HG02610 (cell line): Measurements from ENCODE around the gene PSME3.
"Not testable (repeated sequence)": the region's sequence is repeated elsewhere in the genome, so short reads cannot be mapped to it uniquely, and the experiment has no call there.

ENCODE experiments used
- ATAC-seq: cut with Tn5 transposase; IDR thresholded peaks from one replicate; pipeline ENCODE4 v1.9.1; 2021; ENCODE audit warnings: mild to moderate bottlenecking, moderate library complexity; ENCODE audit not compliant: unreplicated experiment

PSME3 gene

DNA sequence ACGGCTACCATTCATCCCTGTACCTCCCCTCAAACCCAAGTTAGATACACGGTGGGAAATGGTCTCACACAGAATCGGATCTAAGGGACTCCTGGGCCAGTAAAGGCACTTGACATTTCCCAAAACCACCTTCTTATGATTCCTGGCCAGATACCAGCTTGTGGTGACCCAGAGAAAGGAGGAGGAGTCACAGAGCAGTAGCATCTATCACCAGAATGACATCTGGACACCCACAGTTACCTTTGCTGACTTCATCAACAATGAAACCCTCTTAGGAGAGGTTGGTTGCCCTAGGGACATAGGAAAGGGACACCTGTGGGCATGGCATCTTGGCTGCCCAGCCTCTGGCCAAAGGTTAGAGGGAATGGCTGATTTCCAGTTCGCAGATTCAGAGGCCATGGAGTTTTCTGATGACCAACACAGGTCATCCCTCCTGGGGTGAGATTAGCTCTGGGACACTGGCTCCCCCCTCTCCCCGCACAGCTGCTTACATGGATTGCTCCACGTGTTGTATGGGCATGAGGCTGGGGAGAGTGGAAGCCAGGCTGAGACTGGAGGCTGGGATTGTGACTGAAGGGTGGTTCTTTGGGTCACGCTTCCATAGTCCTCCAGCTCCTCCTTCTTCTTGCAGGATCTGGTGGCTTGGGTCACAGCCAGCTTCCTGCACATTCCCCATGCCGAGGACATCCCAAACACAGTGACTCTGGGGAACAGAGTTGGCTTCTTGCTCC is 16.4 kb downstream of the PSME3 start:
- no peak for ATAC-seq

DNA sequence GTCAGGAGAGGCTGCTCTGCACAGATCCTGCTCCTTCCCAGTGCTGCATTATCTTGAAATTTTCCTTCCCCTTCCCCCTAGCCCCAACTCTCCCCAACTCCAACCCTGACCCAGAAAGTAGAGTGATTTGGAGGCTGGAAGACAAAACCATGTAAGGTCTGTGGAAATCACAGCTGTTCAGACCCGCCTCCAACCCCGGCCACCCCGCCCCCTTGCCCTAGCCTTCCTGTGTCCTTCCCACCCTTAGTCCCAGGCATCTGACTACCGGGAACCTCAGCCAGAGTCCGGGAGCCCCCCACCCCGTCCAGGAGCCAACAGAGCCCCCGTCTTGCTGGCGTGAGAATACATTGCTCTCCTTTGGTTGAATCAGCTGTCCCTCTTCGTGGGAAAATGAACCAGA is 17.8 kb downstream of the PSME3 start, which contains the start of gene AOC3:
AOC3 (plus strand) TSS at position 246 of the 400 bp plus-strand sequence; CDS start at position 391, 145 bp downstream.
- ATAC-seq = no peak

DNA sequence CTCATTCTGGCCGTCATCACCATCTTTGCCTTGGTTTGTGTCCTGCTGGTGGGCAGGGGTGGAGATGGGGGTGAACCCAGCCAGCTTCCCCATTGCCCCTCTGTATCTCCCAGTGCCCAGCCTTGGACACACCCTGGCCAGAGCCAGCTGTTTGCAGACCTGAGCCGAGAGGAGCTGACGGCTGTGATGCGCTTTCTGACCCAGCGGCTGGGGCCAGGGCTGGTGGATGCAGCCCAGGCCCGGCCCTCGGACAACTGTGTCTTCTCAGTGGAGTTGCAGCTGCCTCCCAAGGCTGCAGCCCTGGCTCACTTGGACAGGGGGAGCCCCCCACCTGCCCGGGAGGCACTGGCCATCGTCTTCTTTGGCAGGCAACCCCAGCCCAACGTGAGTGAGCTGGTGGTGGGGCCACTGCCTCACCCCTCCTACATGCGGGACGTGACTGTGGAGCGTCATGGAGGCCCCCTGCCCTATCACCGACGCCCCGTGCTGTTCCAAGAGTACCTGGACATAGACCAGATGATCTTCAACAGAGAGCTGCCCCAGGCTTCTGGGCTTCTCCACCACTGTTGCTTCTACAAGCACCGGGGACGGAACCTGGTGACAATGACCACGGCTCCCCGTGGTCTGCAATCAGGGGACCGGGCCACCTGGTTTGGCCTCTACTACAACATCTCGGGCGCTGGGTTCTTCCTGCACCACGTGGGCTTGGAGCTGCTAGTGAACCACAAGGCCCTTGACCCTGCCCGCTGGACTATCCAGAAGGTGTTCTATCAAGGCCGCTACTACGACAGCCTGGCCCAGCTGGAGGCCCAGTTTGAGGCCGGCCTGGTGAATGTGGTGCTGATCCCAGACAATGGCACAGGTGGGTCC is 18.4 kb downstream of the PSME3 start:
- ATAC-seq = not testable (repeated sequence)

DNA sequence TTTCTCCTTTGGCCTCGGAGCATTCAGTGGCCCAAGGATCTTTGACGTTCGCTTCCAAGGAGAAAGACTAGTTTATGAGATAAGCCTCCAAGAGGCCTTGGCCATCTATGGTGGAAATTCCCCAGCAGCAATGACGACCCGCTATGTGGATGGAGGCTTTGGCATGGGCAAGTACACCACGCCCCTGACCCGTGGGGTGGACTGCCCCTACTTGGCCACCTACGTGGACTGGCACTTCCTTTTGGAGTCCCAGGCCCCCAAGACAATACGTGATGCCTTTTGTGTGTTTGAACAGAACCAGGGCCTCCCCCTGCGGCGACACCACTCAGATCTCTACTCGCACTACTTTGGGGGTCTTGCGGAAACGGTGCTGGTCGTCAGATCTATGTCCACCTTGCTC is 19.2 kb downstream of the PSME3 start:
- no peak for ATAC-seq

DNA sequence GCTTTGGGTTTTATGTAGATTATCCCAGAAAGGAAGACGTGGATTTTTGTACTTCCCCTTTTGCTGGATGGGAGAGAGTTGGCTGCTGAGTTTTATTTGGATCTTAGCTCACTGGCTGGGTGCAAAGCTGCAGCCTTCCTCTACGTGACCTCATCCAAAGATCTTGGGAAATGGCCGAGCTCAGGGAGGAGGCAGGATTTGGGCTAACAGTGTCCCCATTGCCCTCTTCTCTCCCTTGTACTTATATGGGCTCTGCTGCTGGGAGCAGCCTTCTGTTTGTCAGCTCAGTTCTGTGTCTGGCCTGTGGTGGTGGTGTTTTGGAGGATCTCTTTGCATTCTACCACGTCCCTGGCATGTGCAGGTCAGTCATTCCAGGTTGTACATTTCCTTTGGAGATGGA is 19.8 kb downstream of the PSME3 start:
- ATAC-seq = no peak

DNA sequence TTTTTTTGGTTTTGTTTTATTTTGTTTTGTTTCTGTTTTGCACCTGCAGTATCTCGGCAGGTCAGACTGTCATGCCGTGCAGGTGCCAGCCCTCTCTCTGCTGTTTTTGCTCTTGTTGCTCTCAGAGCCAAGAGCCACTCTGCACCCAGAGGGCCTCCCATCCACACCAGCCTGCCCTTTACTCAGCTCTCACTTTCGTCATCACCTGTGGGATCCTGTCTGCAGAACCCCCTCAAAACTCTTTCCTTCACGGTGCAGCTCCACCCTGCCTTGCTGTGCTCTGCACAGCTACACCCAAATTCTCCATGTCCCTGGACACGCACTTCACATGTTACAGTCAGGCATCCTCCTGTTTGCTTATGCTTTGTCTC is 20.4 kb downstream of the PSME3 start:
- ATAC-seq = no peak

DNA sequence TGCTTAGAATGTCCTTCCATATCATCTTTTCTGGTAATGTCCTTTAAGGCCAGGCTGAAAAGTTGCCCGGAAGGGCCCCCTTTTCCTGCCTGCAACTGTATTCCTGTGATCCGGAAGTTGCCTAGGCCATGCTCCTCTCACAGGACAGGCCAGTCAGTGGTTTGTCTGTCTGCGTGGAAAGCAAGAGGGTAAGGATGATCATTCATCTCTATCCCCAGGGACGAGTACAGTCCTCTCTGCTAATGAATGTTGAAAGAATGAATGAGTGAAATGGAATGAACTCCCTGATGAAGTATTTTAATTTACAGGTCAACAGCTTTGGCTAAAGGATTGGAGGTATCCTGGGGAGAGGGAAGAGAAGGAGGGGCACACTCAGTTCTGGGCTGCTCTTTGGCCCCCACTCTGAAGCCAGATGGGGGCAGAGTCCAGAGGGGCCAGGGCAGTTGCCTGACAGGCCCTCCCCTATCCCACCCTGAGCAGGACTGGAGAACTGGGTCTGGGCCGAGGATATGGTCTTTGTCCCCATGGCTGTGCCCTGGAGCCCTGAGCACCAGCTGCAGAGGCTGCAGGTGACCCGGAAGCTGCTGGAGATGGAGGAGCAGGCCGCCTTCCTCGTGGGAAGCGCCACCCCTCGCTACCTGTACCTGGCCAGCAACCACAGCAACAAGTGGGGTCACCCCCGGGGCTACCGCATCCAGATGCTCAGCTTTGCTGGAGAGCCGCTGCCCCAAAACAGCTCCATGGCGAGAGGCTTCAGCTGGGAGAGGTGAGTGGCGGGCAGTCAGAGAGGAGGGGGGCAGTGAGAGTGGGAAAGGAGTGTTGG is 21.0 kb downstream of the PSME3 start:
- no peak for ATAC-seq

DNA sequence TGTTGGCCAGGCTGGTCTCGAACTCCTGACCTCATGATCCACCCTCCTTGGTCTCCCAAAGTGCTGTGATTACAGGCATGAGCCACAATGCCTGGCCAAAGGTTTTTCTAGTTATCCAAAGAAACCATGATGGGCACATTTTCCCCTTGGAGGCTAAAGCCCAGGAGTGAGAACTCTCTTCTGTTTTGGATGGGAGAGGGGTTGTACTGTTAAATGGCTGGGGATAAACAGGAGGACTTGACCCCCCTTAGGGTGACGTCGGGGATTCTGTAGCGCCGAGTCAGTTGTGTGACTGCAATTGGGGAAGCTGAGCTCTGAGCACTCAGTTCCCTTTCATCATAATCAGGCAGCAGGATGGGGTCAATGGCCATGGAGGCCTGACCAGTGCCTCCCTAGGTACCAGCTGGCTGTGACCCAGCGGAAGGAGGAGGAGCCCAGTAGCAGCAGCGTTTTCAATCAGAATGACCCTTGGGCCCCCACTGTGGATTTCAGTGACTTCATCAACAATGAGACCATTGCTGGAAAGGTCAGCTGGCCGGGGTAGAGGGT is 21.9 kb downstream of the PSME3 start:
- ATAC-seq = no peak

DNA sequence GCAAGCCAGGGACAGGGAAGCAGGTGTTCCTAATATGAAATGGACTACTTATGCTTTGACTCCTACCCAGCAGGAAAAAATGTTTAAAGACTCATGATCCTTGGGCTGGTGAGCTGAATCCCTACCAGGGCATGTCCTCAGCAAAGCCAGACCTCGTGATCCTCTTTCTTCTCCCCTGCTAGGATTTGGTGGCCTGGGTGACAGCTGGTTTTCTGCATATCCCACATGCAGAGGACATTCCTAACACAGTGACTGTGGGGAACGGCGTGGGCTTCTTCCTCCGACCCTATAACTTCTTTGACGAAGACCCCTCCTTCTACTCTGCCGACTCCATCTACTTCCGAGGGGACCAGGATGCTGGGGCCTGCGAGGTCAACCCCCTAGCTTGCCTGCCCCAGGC is 22.9 kb downstream of the PSME3 start:
- ATAC-seq = not testable (repeated sequence)

DNA sequence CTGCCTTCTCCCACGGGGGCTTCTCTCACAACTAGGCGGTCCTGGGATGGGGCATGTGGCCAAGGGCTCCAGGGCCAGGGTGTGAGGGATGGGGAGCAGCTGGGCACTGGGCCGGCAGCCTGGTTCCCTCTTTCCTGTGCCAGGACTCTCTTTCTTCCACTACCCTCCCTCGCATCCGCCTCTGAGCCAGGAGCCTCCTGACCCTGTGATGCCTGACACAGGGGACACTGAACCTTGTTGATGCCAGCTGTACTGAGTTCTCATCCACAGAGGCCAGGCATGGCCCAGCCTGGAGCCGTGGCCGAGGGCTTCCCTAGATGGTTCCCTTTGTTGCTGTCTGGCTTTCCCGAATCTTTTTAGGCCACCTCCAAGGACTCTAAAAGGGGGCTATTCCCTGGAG is 23.3 kb downstream of the PSME3 start:
- ATAC-seq = not testable (repeated sequence)

DNA sequence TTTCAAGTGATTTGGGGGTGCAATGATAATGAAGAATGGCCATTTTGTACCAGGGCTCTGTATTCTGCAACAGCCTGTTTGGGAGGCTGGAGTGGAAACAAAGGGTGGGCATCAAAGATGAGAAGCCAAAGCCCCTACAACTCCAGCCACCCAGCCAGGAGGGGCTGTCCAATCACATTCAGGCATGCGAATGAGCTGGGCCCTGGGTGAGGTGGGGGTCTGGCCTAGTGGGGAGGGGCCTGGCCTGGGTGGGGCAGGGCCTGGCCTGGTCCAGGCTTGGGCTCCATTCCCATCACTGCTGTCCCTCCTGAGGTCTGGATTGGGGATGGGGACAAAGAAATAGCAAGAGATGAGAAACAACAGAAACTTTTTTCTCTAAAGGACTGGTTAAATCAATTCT is 24.2 kb downstream of the PSME3 start:
- ATAC-seq = no peak

DNA sequence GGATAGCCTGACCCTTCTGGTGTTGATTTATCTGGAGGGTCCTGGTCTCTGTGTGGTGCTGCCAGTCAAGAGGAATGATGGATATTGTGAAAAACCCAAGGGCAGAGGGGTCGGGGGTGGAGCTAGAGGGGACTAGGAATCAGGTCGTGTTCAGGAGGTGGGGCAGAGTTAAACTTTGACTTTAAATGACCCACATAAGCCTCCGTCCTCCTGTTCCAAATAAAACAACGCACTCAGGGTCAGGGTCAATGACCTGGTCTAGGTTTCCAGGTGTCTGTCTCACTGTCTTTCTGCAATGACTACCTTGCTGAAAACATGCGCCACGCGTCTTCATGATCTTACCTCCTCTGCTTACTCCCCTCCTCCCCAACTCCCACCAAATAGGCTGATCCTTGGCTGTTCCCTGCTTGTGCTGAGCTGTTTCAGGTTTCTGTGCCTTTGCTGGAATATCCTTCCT is 32.5 kb downstream of the PSME3 start:
- ATAC-seq = no peak

DNA sequence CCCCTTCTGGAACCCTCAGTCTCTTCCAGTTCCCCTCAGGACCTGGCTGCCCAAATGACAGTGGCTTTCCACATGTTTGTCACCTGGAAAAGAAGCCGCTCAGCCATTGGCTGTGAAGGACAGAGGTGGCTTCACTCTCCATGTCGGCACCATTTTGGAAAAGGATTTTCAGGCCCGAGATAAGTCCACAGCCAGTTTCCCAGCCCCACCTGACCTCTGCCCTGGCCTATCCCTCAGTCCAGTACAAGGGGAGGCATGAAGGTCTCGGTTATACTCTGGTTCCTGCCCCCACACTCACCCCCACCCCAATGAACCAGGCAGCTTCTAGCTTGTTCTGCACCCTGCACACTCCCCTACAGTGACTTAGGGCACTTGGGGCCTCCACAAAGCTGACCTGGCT is 33.0 kb downstream of the PSME3 start:
- no peak for ATAC-seq

DNA sequence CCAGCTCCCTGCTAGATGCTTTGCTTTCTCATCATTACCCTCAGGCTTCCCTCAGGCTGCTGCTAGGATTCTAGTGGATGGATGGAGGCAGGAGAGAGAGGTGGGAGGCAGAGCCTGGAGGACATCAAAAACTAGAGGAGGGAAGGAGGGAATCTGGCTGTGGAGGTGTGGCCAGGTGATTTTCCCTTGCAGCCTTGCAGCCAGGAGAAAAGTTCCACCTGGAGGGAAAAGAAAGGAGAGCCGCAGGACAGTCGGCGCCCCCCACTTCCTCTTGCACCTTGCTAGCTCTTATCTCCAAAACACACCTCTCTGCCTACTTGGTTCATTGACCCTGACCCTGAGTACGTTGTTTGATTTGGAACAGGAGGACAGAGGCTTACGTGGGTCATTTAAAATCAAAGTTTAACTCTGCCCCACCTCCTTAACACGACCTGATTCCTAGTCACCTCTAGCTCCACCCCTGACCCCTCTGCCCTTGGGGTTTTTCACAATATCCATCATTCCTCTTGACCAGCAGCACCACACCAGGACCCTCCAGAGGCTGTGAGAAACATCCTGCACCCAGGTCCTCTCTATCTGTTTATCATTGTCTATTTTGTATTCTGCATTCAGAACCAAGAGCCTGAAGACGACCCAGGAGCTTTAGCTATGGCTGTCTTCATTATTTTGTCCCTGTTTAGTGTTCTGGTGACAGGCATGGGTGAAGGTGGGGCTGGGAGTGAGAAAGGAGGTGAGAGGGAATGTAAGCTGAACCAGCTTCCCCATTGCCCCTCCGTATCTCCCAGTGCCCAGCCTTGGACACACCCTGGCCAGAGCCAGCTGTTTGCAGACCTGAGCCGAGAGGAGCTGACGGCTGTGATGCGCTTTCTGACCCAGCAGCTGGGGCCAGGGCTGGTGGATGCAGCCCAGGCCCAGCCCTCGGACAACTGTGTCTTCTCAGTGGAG is 33.7 kb downstream of the PSME3 start:
- no peak for ATAC-seq

DNA sequence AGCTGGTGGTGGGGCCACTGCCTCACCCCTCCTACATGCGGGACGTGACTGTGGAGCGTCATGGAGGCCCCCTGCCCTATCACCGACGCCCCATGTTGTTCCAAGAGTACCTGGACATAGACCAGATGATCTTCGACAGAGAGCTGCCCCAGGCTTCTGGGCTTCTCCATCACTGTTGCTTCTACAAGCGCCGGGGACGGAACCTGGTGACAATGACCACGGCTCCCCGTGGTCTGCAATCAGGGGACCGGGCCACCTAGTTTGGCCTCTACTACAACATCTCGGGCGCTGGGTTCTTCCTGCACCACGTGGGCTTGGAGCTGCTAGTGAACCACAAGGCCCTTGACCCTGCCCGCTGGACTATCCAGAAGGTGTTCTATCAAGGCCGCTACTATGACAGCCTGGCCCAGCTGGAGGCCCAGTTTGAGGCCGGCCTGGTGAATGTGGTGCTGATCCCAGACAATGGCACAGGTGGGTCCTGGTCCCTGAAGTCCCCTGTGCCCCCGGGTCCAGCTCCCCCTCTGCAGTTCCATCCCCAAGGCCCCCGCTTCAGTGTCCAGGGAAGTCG is 34.6 kb downstream of the PSME3 start:
- ATAC-seq = not testable (repeated sequence)

DNA sequence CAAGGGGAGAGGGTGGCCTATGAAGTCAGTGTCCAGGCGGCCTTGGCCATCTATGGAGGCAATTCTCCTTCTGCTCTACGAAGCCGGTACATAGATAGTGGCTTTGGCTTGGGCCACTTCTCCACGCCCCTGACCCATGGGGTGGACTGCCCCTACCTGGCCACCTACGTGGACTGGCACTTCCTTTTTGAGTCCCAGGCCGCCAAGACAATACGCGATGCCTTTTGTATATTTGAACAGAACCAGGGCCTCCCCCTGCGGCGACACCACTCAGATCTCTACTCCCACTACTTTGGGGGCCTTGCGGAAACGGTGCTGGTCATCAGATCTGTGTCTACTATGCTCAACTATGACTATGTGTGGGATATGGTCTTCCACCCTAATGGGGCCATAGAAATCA is 35.1 kb downstream of the PSME3 start:
- ATAC-seq = no peak

DNA sequence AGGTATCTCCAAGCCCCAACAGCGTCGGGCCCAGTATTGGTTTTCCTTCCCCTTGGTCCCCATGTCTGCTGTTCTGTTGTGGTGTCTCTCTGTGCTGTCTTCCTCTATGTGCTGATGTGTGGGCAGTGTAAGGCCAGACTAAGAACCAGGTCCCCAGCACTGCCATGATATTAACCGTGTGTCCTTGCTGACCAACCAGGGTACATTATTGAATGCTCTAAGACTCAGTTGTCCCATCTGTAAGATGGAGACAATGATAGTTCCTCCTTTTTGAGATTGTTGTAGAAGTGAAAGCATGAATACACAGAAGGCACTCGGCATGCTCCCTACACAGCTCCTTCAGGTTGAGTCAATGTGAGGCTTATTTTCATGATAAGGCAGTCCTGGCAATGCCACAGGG is 38.5 kb downstream of the PSME3 start:
- ATAC-seq = no peak

DNA sequence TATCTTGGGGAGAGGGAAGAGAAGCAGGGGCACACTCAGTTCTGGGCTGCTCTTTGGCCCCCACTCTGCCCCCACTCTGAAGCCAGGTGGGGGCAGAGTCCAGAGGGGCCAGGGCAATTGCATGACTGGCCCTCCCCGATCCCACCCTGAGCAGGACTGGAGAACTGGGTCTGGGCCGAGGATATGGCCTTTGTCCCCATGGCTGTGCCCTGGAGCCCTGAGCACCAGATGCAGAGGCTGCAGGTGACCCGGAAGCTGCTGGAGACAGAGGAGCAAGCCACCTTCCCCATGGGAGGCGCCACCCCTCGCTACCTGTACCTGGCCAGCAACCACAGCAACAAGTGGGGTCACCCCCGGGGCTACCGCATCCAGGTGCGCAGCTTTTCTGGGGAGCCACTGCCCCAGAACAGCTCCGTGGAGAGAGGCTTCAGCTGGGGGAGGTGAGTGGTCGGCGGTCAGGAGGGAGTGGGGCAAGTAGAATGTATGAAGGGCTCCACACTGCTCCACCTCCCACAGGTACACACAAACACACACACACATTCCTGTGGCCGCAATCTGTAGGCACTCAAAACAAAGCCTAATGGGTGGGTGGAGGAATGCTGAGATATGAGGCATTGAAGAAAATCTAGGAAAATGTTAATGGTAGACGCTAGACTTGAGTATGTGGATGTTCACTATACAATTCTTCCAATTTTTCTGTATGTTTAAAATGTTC is 39.2 kb downstream of the PSME3 start:
- no peak for ATAC-seq

DNA sequence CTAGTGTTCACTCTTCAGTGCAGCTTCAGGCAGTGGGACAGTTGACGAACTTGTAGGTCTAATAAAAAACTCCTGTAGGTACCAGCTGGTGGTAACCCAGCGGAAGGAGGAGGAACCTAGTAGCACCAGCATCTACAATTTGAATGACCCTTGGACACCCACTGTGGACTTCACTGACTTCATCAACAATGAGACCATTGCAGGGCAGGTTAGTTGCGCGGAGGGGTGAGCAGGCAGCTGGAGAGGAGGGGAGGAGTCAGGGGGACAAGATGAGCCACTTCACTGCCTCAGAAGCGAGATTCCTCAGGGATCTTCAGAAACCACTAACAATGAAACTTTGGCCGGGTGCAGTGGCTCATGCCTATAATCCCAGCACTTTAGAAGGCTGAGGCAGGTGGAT is 40.1 kb downstream of the PSME3 start:
- ATAC-seq = no peak
